Caki2 (cell line): ENCODE results near the gene HIGD1C. TPM values are rescaled to one million over a fixed set of nuclear protein-coding genes. Genes with fewer than 3 reads are reported as not detected.
A peak's percentile ranks its signal among the peaks of the same experiment; 100 is the strongest.
"Not testable (repeated sequence)": the region's sequence is repeated elsewhere in the genome, so short reads cannot be mapped to it uniquely, and the experiment has no call there.

Experiments used
- DNase-seq: peaks from one replicate; pipeline ENCODE4 v3.0.0-alpha.2; 2015; ENCODE audit warnings: low read depth
- in situ Hi-C: cut with HindIII; loops from 2 replicates; pipeline ENCODE4 v1.10.0; 2016; ENCODE audit warnings: low sequenced_read_pairs, low pct_unique_long_range_greater_than_20kb, mixed read lengths
- total RNA-seq: library from RNA; depleted of rRNA; stranded (reverse); fragments of >200 nt; shearing (Covaris generic); gene quantifications from 2 replicates; pipeline ENCODE4 v1.2.3, GENCODE V29; 2014; ENCODE audit warnings: low replicate concordance; rRNA removed

Gene HIGD1C
- not detected in 2 replicates for total RNA-seq

GRCh38 chr12:50952510-50952909 lies at the start of gene HIGD1C:
TSS of gene HIGD1C (plus strand) at chr12:50952544. CDS start at chr12:50953999, 1,455 bp downstream.
- in situ Hi-C loops: no loop called here
- DNase-seq: no peak

- in situ Hi-C loops, DNase-seq: not testable (repeated sequence)
These were observed 43.9 kb upstream of the HIGD1C start for GRCh38 chr12:50908479-50908878.

GRCh38 chr12:50912361-50912760 lies 40.0 kb upstream of the HIGD1C start:
- in situ Hi-C loops, DNase-seq: not testable (repeated sequence)

DNA sequence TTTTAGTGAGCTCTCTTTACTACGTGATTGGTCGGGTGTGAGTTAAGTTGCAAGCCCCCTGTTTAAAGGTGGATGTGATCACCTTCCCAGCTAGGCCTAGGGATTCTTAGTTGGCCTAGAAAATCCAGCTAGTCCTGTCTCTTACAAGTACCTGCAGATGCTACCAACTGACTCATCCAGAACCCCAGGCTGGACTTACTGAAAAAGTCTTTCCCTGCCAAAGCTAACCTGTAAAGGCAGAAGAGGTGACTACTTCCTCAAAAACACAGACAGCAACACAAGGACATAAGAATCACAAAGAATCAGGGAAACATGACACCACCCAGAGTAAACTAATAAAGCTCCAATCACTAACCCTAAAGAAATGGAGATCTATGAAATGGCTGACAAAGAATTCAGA lies 39.1 kb upstream of the HIGD1C start:
- in situ Hi-C loops: no loop called here
- no peak for DNase-seq

DNA sequence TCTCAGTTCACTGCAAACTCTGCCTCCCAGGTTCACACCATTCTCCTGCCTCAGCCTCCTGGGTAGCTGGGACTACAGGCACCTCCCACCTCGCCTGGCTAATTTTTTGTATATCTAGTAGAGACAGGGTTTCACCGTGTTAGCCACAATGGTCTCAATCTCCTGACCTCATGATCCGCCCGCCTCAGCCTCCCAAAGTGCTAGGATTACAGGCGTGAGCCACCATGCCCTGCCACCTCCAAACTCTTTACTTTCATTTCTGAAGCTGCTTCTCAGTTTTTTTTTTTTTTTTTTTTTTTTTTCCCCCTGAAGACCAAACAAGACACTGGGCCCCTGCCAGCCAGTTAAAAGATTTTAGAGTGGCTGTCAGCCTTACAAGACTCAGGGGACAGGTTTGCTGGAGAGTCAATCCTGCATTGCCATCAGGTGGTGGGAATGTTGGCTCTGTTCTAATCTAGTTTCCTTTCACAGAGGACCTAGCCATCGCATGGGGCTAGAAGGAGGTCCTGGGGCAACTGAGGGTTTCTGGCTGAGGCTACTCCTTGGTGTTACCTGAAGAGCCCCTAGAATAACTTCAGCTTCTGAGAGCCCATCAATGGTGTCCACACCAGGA lies 37.4 kb upstream of the HIGD1C start:
- in situ Hi-C loops: no loop called here
- no peak for DNase-seq

GRCh38 chr12:50916292-50916691 lies 36.1 kb upstream of the HIGD1C start:
- in situ Hi-C loops: no loop called here
- DNase-seq: no peak

- in situ Hi-C loops: no loop called here
- no peak for DNase-seq
These were observed 33.6 kb upstream of the HIGD1C start for GRCh38 chr12:50918584-50919316.

GRCh38 chr12:50922820-50923219 lies 29.5 kb upstream of the HIGD1C start:
- no peak for DNase-seq
- in situ Hi-C loops: no loop called here

- in situ Hi-C loops: no loop called here
- DNase-seq: no peak
These were observed 28.8 kb upstream of the HIGD1C start for GRCh38 chr12:50923361-50924130.

GRCh38 chr12:50924131-50924438 lies 28.3 kb upstream of the HIGD1C start:
- DNase-seq: no peak
- in situ Hi-C loops: no loop called here

DNA sequence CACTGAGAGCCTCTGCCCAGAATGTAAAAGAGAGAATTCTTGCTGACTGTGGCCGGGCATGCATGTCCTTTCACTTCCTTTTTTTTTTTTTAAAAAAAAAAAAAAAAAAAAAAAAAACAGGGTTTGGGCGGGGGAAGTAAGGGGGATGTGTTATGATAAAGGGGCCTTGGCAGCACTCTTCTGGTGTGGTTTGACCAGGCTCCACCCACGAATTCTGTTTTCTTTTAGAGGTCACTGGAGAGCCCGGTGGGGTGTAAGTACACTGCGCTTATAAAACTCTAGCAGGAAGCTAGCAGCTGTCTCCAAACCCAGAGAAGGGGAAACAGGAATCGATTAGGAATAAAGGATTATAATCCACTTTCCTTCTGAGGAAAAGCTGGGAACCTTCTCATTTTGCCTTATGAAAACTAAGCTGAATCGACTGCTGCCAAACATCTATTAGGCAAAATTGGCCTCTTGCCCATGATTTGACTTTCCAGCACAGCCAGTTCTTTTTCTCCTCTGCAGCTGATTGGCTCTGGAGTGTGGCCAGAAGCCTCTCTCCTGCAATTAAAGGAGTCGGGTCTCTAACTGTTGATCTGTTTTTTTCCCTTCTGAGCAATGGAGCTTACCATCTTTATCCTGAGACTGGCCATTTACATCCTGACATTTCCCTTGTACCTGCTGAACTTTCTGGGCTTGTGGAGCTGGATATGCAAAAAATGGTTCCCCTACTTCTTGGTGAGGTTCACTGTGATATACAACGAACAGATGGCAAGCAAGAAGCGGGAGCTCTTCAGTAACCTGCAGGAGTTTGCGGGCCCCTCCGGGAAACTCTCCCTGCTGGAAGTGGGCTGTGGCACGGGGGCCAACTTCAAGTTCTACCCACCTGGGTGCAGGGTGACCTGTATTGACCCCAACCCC lies 27.7 kb upstream of the HIGD1C start:
- in situ Hi-C loops: no loop called here

GRCh38 chr12:50925342-50925651 lies 27.0 kb upstream of the HIGD1C start:
- in situ Hi-C loops: no loop called here
- no peak for DNase-seq

More for the DNA sequence above, 27.7 kb upstream of the HIGD1C start:
- DNase-seq: peak; percentile 89

DNA sequence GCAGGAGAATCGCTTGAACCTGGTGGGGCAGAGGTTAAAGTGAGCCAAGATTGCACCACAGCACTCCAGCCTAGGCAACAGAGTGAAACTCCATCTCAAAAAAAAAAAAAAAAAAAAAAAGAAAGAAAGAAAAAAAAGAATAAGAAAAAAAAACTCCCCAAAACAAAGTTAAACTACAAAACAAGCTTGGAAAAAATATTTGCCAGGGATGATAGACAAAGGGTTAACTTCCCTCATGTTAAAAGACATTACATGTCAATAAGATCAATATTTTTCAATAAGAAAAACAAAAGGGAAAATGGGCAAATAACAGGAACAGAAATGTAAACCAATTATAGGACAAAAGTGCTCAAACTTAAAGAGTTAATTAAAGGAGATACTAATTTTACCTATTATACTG lies 26.4 kb upstream of the HIGD1C start:
- no peak for DNase-seq
- in situ Hi-C loops: no loop called here

DNA sequence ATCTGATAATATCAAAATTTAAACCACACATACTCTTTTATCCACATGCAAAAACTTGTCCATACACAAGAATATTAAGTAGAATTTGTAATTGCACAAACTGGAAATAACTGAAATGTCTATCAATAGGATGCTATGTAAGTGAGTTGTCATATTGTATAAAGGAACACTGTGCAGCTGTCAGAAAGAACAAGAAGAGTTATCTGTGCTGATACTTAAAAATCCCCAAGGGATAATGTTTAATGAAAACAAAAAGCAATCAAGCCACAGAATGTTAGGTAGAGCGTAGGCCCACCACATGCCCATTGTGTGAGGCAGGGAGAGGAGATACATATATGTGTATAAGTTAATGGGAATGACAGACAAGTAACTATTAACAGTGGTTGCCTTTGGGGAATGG lies 25.9 kb upstream of the HIGD1C start:
- in situ Hi-C loops: no loop called here
- DNase-seq: no peak

- in situ Hi-C loops: not testable (repeated sequence)
These were observed 25.4 kb upstream of the HIGD1C start for GRCh38 chr12:50926932-50927331.

GRCh38 chr12:50927356-50927755 lies 25.0 kb upstream of the HIGD1C start:
- in situ Hi-C loops: no loop called here

More at GRCh38 chr12:50926932-50927331, 25.4 kb upstream of the HIGD1C start:
- not testable (repeated sequence) for DNase-seq

GRCh38 chr12:50927766-50928224 lies 24.5 kb upstream of the HIGD1C start:
- no peak for DNase-seq
- in situ Hi-C loops: no loop called here

More at GRCh38 chr12:50927356-50927755, 25.0 kb upstream of the HIGD1C start:
- DNase-seq: no peak

DNA sequence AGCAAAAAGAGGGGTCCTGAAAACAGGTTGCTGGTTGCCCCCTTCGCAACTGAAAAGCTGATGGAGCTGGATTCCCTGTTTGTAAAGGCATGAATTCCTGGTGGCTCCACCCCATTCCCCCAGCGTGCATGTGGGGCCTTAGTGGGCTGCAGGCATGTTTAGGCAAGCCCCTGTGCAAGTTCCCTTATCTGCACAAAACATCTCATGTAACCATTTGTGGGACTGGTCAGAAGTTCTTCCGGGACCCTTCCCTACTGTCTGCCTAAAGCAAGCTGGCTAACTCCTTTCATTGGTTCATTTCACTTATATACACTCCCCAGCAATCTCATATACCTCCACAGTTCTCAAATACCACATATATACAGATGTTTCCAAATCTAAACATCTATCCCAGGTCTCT lies 24.0 kb upstream of the HIGD1C start:
- in situ Hi-C loops: no loop called here
- DNase-seq: no peak
